H1 (cell line): ENCODE results near the gene SLC1A7. TPM values are rescaled to one million over a fixed set of nuclear protein-coding genes. Genes with fewer than 3 reads are reported as not detected.

ENCODE experiments used
- CTCF ChIA-PET: fragments of 300-600 bp; sonication (Branson Sonifier 250); formaldehyde crosslinking; loops from one replicate; lab custom pipeline; 2021; ENCODE audit not compliant: partially characterized antibody; lab: Charles Lee
- POLR2A ChIA-PET: fragments of 300-600 bp; sonication (Branson Sonifier 250); formaldehyde crosslinking; loops from one replicate; lab custom pipeline; 2021; ENCODE audit warnings: inconsistent platforms; ENCODE audit not compliant: partially characterized antibody; lab: Charles Lee
- DNase-seq, 2 experiments: peaks; one replicate each; pipeline versions ENCODE4 v3.0.0 to v3.0.0-alpha.2; 2010 to 2022; ENCODE audit warnings: low spot score in 2 of 2, low read depth in 1 of 2, mixed read lengths in 1 of 2
- FAIRE-seq: peaks from 2 replicates; lab custom pipeline; 2011; peaks lifted over from hg19 to GRCh38; lab: Jason Lieb, UNC
- H2AFZ ChIP-seq: 2 replicates; pipeline ENCODE4 v1.8.1; 2012; ENCODE audit warnings: low read length, inconsistent platforms
- H2AK5ac ChIP-seq: 2 replicates; pipeline ENCODE4 v1.6.1; 2013; ENCODE audit warnings: low read depth, low read length
- H2BK120ac ChIP-seq: replicated peaks from 2 replicates; pipeline ENCODE3; 2013; ENCODE audit warnings: low read depth, low read length, inconsistent platforms
- H2BK12ac ChIP-seq: 2 replicates; pipeline ENCODE4 v1.6.1; 2013; ENCODE audit warnings: low read depth, low read length
- H2BK15ac ChIP-seq: 2 replicates; pipeline ENCODE4 v1.6.1; 2013; ENCODE audit warnings: low read length
- H2BK20ac ChIP-seq: 2 replicates; pipeline ENCODE4 v1.6.1; 2013; ENCODE audit warnings: low read length
- H2BK5ac ChIP-seq: 2 replicates; pipeline ENCODE4 v1.6.1; 2013; ENCODE audit warnings: low read depth, low read length
- H3K14ac ChIP-seq: 2 replicates; pipeline ENCODE4 v1.6.1; 2013; ENCODE audit warnings: inconsistent platforms; ENCODE audit not compliant: insufficient read length
- H3K18ac ChIP-seq: 2 replicates; pipeline ENCODE4 v1.6.1; 2013; ENCODE audit warnings: low read length; ENCODE audit errors: extremely low read depth
- H3K23ac ChIP-seq: 2 replicates; pipeline ENCODE4 v1.6.1; 2013; ENCODE audit warnings: inconsistent platforms; ENCODE audit not compliant: insufficient read length
- H3K23me2 ChIP-seq: 2 replicates; pipeline ENCODE4 v1.6.1; 2013; ENCODE audit warnings: low read depth, low read length
- H3K27ac ChIP-seq: 2 replicates; pipeline ENCODE4 v1.6.1; 2011; ENCODE audit warnings: low read depth, low read length, inconsistent platforms
- H3K27me3 ChIP-seq, 4 experiments: replicated peaks in 1 of 4; 1 replicate in 1 of 4; 2 replicates in 3 of 4; pipeline versions ENCODE4 v1.6.1 to v1.8.1; 2011 to 2013; ENCODE audit warnings: low read length in 3 of 4, mild to moderate bottlenecking in 3 of 4, inconsistent platforms in 2 of 4, mixed read lengths in 2 of 4, moderate library complexity in 1 of 4; ENCODE audit not compliant: control insufficient read depth in 3 of 4, insufficient read depth in 3 of 4; ENCODE audit errors: extremely low read depth in 1 of 4
- H3K36me3 ChIP-seq, 4 experiments: 2 replicates each; pipeline versions ENCODE4 v1.6.1 to v1.8.1; 2011 to 2013; ENCODE audit warnings: mild to moderate bottlenecking in 4 of 4, low read length in 3 of 4, moderate library complexity in 2 of 4, control low read depth in 1 of 4, inconsistent platforms in 1 of 4; ENCODE audit not compliant: insufficient read depth in 4 of 4, control insufficient read depth in 2 of 4
- H3K4ac ChIP-seq: replicated peaks from 2 replicates; pipeline ENCODE3; 2013; ENCODE audit warnings: low read length, low read depth, mixed read lengths, inconsistent platforms; ENCODE audit not compliant: insufficient read length
- H3K4me1 ChIP-seq, 4 experiments: replicated peaks in 1 of 4; 1 replicate in 1 of 4; 2 replicates in 3 of 4; pipeline versions ENCODE4 v1.6.1 to v1.8.1; 2011 to 2013; ENCODE audit warnings: low read length in 3 of 4, inconsistent platforms in 2 of 4, mixed read lengths in 1 of 4; ENCODE audit not compliant: insufficient read depth in 4 of 4, control insufficient read depth in 3 of 4
- H3K4me2 ChIP-seq, 2 experiments: 2 replicates each; pipeline versions ENCODE4 v1.6.1 to v1.8.1; 2011 to 2013; ENCODE audit warnings: low read depth in 2 of 2, low read length in 2 of 2, control low read depth in 1 of 2, inconsistent platforms in 1 of 2, mild to moderate bottlenecking in 1 of 2; ENCODE audit not compliant: insufficient read depth in 1 of 2
- H3K4me3 ChIP-seq, 4 experiments: fragments of 200-600, 300-600 bp in 1 of 4; sonication (generic), shearing (Covaris generic), sonication (Bioruptor Twin) in 1 of 4; 2 replicates each; pipeline versions ENCODE4 v1.5.1 to v1.8.1; 2011 to 2016; ENCODE audit warnings: low read length in 4 of 4, low read depth in 3 of 4, control low read depth in 2 of 4, inconsistent platforms in 2 of 4, mild to moderate bottlenecking in 2 of 4, mixed read lengths in 1 of 4, moderate library complexity in 1 of 4; ENCODE audit not compliant: insufficient read depth in 2 of 4; ENCODE audit errors: extremely low read depth in 1 of 4
- H3K56ac ChIP-seq: replicated peaks from 2 replicates; pipeline ENCODE3; 2013; ENCODE audit warnings: low read depth, mild to moderate bottlenecking, mixed read lengths, low read length, inconsistent platforms; ENCODE audit not compliant: insufficient read length
- H3K79me1 ChIP-seq: 2 replicates; pipeline ENCODE4 v1.6.1; 2013; ENCODE audit warnings: low read depth, low read length, control low read depth
- H3K79me2 ChIP-seq, 2 experiments: 2 replicates each; pipeline versions ENCODE4 v1.6.1 to v1.8.1; 2012 to 2013; ENCODE audit warnings: low read length in 2 of 2, mild to moderate bottlenecking in 2 of 2, inconsistent platforms in 1 of 2; ENCODE audit not compliant: insufficient read depth in 2 of 2, control insufficient read depth in 1 of 2
- H3K9ac ChIP-seq, 4 experiments: replicated peaks in 1 of 4; 1 replicate in 1 of 4; 2 replicates in 3 of 4; pipeline versions ENCODE4 v1.6.1 to v1.8.1; 2011 to 2013; ENCODE audit warnings: low read depth in 3 of 4, low read length in 3 of 4, control low read depth in 2 of 4, mild to moderate bottlenecking in 2 of 4, moderate library complexity in 2 of 4, inconsistent platforms in 1 of 4; ENCODE audit errors: extremely low read depth in 1 of 4
- H3K9me3 ChIP-seq, 2 experiments: 2 replicates each; pipeline versions ENCODE4 v1.6.1 to v1.8.1; 2012 to 2013; ENCODE audit warnings: mild to moderate bottlenecking in 2 of 2, moderate library complexity in 2 of 2, control low read depth in 1 of 2, inconsistent platforms in 1 of 2, low read depth in 1 of 2, low read length in 1 of 2, mixed read lengths in 1 of 2; ENCODE audit not compliant: insufficient read depth in 2 of 2
- H4K20me1 ChIP-seq, 2 experiments: replicated peaks in 1 of 2; 2 replicates each; pipeline versions ENCODE3 to v1.8.1; 2011 to 2013; ENCODE audit warnings: inconsistent platforms in 2 of 2, low read length in 2 of 2, mild to moderate bottlenecking in 1 of 2; ENCODE audit not compliant: insufficient read depth in 2 of 2, control insufficient read depth in 1 of 2
- H4K5ac ChIP-seq: 2 replicates; pipeline ENCODE4 v1.6.1; 2013; ENCODE audit warnings: low read length, low read depth, mixed read lengths, inconsistent platforms; ENCODE audit not compliant: insufficient read length
- H4K8ac ChIP-seq: 2 replicates; pipeline ENCODE4 v1.8.0; 2013; ENCODE audit warnings: mild to moderate bottlenecking, moderate library complexity, low read length, inconsistent platforms; ENCODE audit not compliant: insufficient read depth; ENCODE audit errors: extremely low read depth
- H4K91ac ChIP-seq: replicated peaks from 2 replicates; pipeline ENCODE3; 2013; ENCODE audit warnings: low read length, mixed read lengths, inconsistent platforms; ENCODE audit not compliant: insufficient read length
- BACH1 ChIP-seq: IDR thresholded peaks from 2 replicates; pipeline ENCODE4 v1.6.1; 2012; ENCODE audit warnings: low read length, improper control_type of control experiment
- CBX5 ChIP-seq: fragments of 300-800, 300-1000 bp; sonication (generic); IDR thresholded peaks from 2 replicates; pipeline ENCODE4 v1.7.1; 2016; ENCODE audit warnings: antibody characterized with exemption, low read length, low read depth
- CHD1 ChIP-seq: IDR thresholded peaks from 2 replicates; pipeline ENCODE4 v1.6.1; 2012; ENCODE audit warnings: low read depth, low read length, improper control_type of control experiment
- CREB1 ChIP-seq: IDR thresholded peaks from 2 replicates; pipeline ENCODE4 v1.6.1; 2012; ENCODE audit warnings: inconsistent platforms
- JUN ChIP-seq: IDR thresholded peaks from 2 replicates; pipeline ENCODE4 v1.6.1; 2011; ENCODE audit warnings: low read depth, mild to moderate bottlenecking, improper control_type of control experiment, low read length
- NANOG ChIP-seq: IDR thresholded peaks from 2 replicates; pipeline ENCODE4 v1.6.1; 2011; ENCODE audit warnings: low read length, low read depth, mild to moderate bottlenecking, inconsistent platforms; ENCODE audit not compliant: insufficient read depth, poor library complexity, severe bottlenecking
- NRF1 ChIP-seq: IDR thresholded peaks from 2 replicates; pipeline ENCODE4 v1.6.1; 2011; ENCODE audit warnings: mild to moderate bottlenecking, low read depth, low read length, improper control_type of control experiment
- RNF2 ChIP-seq: fragments of 200-900, 300-1000 bp; sonication (generic); IDR thresholded peaks from 2 replicates; pipeline ENCODE4 v1.7.1; 2016; ENCODE audit warnings: borderline replicate concordance, low read depth, mild to moderate bottlenecking, antibody characterized with exemption, low read length; ENCODE audit not compliant: poor library complexity, severe bottlenecking; ENCODE audit errors: missing control alignments
- SIN3A ChIP-seq, 2 experiments: IDR thresholded peaks in 1 of 2; conservative IDR thresholded peaks in 1 of 2; 2 replicates each; pipeline ENCODE4 v1.6.1; 2011 to 2012; ENCODE audit warnings: low read length in 2 of 2, improper control_type of control experiment in 1 of 2, low read depth in 1 of 2, mild to moderate bottlenecking in 1 of 2
- SIX5 ChIP-seq: IDR thresholded peaks from 2 replicates; pipeline ENCODE4 v1.6.1; 2011; ENCODE audit warnings: mild to moderate bottlenecking, low read depth, low read length
- SRF ChIP-seq: IDR thresholded peaks from 2 replicates; pipeline ENCODE4 v1.6.1; 2011; ENCODE audit warnings: mild to moderate bottlenecking, low read depth, low read length, moderate library complexity
- WGBS, 2 experiments: shearing (Covaris generic) in 1 of 2; methylation state at CpG; one replicate each; pipeline versions ENCODE4 v1.1.6 to v1.1.7; 2013 to 2015; ENCODE audit warnings: low lambda C conversion rate in 2 of 2, mixed read lengths in 2 of 2, inconsistent platforms in 1 of 2, low coverage in 1 of 2, missing lambda C conversion rate in 1 of 2; ENCODE audit not compliant: insufficient replicate concordance in 2 of 2, insufficient coverage in 1 of 2, insufficient read length in 1 of 2; ENCODE audit errors: extremely low coverage in 1 of 2, missing lambda C conversion rate in 1 of 2; 5-methylcytosine and 5-hydroxymethylcytosine counted together
- polyA plus RNA-seq, 7 experiments: library from polyadenylated mRNA; depleted of rRNA in 3 of 7; stranded (reverse) in 5 of 7; unstranded in 2 of 7; fragments of >200 nt in 5 of 7; fragments of 200-250 nt in 2 of 7; gene quantifications; 1 replicate in 5 of 7; 2 replicates in 1 of 7; 4 replicates in 1 of 7; pipeline versions ENCODE4 v1.2.1 to v1.2.3, GENCODE V29; 2011 to 2013; ENCODE audit warnings: missing spikeins in 2 of 7, mixed read lengths in 2 of 7
- total RNA-seq: library from RNA; stranded (reverse); fragmentation: NEBNext Ultra II Directional; extraction: Animal tissue kit (Norgen Biotek cat#: 25700); gene quantifications from 2 replicates; pipeline ENCODE4 v1.2.1, GENCODE V29; 2021
- TF ChIP-seq, protein P1 (sequence below): IDR thresholded peaks from 2 replicates; pipeline ENCODE4 v1.6.1; 2011; ENCODE audit warnings: low read depth, mild to moderate bottlenecking, low read length; ENCODE audit not compliant: insufficient read depth

Gene SLC1A7
- total and polyA plus RNA-seq, 2 of the 8 experiments (the other 6 are each of a cell fraction or from before 2014, with no cell fraction given), result not detected

DNA sequence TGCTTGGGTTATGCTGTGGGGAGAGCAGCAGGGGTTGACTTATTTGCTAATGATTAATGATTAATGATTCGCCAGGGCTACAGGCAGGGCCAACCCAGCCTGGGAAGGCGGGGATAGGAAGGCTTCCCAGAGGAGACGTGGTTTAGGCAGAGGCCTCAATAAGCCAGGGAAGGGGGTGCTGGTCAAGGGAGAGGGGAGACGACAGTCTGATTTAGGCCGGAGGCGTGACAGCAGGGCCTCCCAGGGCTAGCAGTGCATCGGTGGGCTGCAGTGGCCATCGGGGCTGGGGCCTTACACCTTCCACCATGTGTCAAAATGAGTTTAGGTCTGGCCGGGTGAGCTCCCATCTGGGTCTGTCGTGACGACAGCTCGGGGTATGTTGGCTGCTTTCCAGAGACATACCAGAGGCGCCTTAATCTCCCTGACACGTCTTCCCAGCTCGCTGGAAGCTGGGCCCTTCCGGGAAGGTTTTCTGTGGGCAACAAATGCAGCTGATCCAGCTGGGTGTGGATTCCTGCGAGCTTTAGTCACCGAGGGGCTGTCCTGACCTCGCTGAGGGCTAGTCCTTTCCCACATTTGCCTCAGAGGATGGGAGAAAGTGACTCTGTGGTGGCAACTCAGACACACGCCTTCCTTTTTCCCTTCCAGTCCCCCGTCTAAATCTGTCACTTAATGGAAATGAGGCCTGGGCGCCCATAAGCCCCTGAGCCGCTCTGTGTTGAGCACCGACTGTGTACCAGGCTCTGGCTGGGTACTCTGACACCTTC lies 3.7 kb upstream of the SLC1A7 start:
- Histone ChIP-seq H2BK20ac (no peak overlapping the region), H3K4me2 (no peak overlapping the region), H3K27ac (no peak overlapping the region), H2BK12ac (no peak overlapping the region), H3K23ac (no peak overlapping the region), H2BK120ac (no peak overlapping the region), H3K18ac (no peak overlapping the region; the same call in 1 of the 2 replicates), H2AK5ac (no peak overlapping the region), H3K56ac (no peak overlapping the region), H3K9ac (no peak overlapping the region), H3K79me1 (no peaks in the 10 kb centered on the region), H3K4me1 (no peaks in the 10 kb centered on the region; a peak in 1 of 7 replicates), H3K4me3 (no peak overlapping the region), H3K27me3 (no peaks in the 10 kb centered on the region), H4K20me1 (no peaks in the 10 kb centered on the region), H3K4ac (no peak overlapping the region), H3K36me3 (no peaks in the 10 kb centered on the region), H2BK15ac (no peak overlapping the region), H4K91ac (no peak overlapping the region), H3K79me2 (no peaks in the 10 kb centered on the region), H3K23me2 (no peaks in the 10 kb centered on the region), H3K14ac (no peak overlapping the region), H2AFZ (no peak overlapping the region), H4K8ac (no peak overlapping the region), H3K9me3 (no peaks in the 10 kb centered on the region), H4K5ac (no peak overlapping the region), H2BK5ac (no peak overlapping the region)
- CTCF ChIA-PET, result interaction anchor here (0.6 to 2.5 kb wide), 7 partner anchors 8 to 40 kb away, joined by 3 to 8 read pairs (median 5); no protein-coding TSS in a partner anchor
- POLR2A ChIA-PET, result no interaction called here
- FAIRE-seq (no peak), DNase-seq (no peak)
- 85% methylated on average over 24 of the region's 24 CpGs; no CpG with 5 or more reads in 1 of the 2 experiments for WGBS, 2 experiments
- TF ChIP-seq CHD1 (no peak), BACH1 (no peak), JUN (no peak), SIX5 (no peak), CREB1 (no peak), NANOG (no peak), NRF1 (no peak), CBX5 (no peak), SRF (no peak), RNF2 (no peak), SIN3A (conservative IDR thresholded peaks at IDR 0.05 in 1 of 2, IDR thresholded peaks at IDR 0.05 in 1 of 2; ENCODE audit: low read depth in 1 of 2, low read length in 2 of 2) (no peak)
- TF ChIP-seq, protein P1, sequence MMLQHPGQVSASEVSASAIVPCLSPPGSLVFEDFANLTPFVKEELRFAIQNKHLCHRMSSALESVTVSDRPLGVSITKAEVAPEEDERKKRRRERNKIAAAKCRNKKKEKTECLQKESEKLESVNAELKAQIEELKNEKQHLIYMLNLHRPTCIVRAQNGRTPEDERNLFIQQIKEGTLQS, result no peak
